DND-41 (cell line): ENCODE data around the gene FBXW8.

ENCODE experiments used
- ATAC-seq: fragments of 200-7000 bp; cut with Tn5 transposase; 3 replicates; pipeline ENCODE4 v1.9.1; 2021; ENCODE audit warnings: low read depth; ENCODE audit not compliant: insufficient read depth
- DNase-seq: peaks from one replicate; pipeline ENCODE4 v3.0.0-alpha.2; 2020
- H2AFZ ChIP-seq: 2 replicates; pipeline ENCODE4 v1.6.0; 2012; ENCODE audit warnings: low read depth, low read length
- H3K27ac ChIP-seq: 2 replicates; pipeline ENCODE4 v1.5.1; 2012; ENCODE audit warnings: low read length, inconsistent platforms
- H3K27me3 ChIP-seq: fragments of 200-600 bp; sonication (generic); 2 replicates; pipeline ENCODE4 v1.6.0; 2012; ENCODE audit warnings: low read length, mild to moderate bottlenecking, inconsistent platforms; ENCODE audit not compliant: insufficient read depth, poor library complexity
- H3K36me3 ChIP-seq: 2 replicates; pipeline ENCODE4 v1.5.1; 2012; ENCODE audit warnings: low read length, inconsistent platforms; ENCODE audit not compliant: insufficient read depth
- H3K4me1 ChIP-seq: 2 replicates; pipeline ENCODE4 v1.5.1; 2012; ENCODE audit warnings: mild to moderate bottlenecking, low read length; ENCODE audit not compliant: insufficient read depth
- H3K4me2 ChIP-seq: 2 replicates; pipeline ENCODE4 v1.6.0; 2012; ENCODE audit warnings: mild to moderate bottlenecking, moderate library complexity, low read length, inconsistent platforms; ENCODE audit not compliant: insufficient read depth
- H3K4me3 ChIP-seq, 2 experiments: fragments of 200-600 bp in 1 of 2; shearing (Covaris generic) in 1 of 2; 2 replicates each; pipeline ENCODE4 v1.5.1; 2012 to 2016; ENCODE audit warnings: inconsistent platforms in 2 of 2, low read length in 2 of 2, mild to moderate bottlenecking in 2 of 2, low read depth in 1 of 2, moderate library complexity in 1 of 2
- H3K79me2 ChIP-seq: 2 replicates; pipeline ENCODE4 v1.6.0; 2012; ENCODE audit warnings: low read length, inconsistent platforms; ENCODE audit not compliant: insufficient read depth
- H3K9ac ChIP-seq: 2 replicates; pipeline ENCODE4 v1.6.0; 2012; ENCODE audit warnings: low read depth, mild to moderate bottlenecking, inconsistent platforms, low read length, moderate library complexity
- H3K9me3 ChIP-seq: 2 replicates; pipeline ENCODE4 v1.5.1; 2012; ENCODE audit warnings: low read length, moderate library complexity, mild to moderate bottlenecking, inconsistent platforms; ENCODE audit not compliant: insufficient read depth, severe bottlenecking
- H4K20me1 ChIP-seq: 2 replicates; pipeline ENCODE4 v1.6.0; 2012; ENCODE audit warnings: low read length; ENCODE audit not compliant: insufficient read depth
- CTCF ChIP-seq: IDR thresholded peaks from 2 replicates; pipeline ENCODE4 v1.5.1; 2012; ENCODE audit warnings: borderline replicate concordance, low read length, moderate library complexity, mild to moderate bottlenecking; ENCODE audit not compliant: poor library complexity, severe bottlenecking; ENCODE audit errors: extremely low read depth
- EZH2 ChIP-seq: IDR thresholded peaks from 3 replicates; pipeline ENCODE4 v1.6.1; 2012; ENCODE audit warnings: borderline replicate concordance, low read depth, mild to moderate bottlenecking, moderate library complexity, low read length, inconsistent platforms; ENCODE audit not compliant: severe bottlenecking

Gene FBXW8

DNA sequence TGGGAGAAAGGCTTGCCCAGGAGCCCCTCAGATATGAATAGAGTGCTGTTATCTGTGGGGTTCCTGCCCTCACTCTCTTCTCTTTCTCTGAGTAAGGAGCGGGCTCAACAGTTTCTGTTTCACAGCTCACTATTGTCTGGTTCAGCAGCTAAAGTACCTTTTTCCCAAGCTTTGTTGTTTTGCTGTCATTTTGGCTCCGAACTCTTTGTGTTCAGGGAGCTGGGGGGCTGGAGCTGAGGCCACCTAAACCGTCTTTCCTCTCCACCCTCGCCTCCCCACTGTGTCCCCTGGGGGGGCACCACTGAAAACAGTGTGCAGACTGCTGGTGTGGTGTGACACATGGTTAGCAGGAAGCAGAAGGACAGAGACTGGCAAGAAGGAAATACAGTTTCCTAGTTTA, 51.4 kb downstream of the FBXW8 start:
- Histone ChIP-seq H3K9me3 (no peaks in the 10 kb centered on the region), H2AFZ (no peak overlapping the region), H3K4me2 (0 out of 2 replicates have a peak overlapping the region, but pooled peaks have one; percentile 3), H4K20me1 (0 out of 2 replicates have a peak, but pooled peaks cover 5% of the 10 kb centered on the region), H3K36me3 (peaks cover 6% of the 10 kb centered on the region; the same call in 1 of the 2 replicates), H3K4me1 (peaks cover 43% of the 10 kb centered on the region), H3K27ac (peak overlapping the region; percentile 50), H3K27me3 (no peaks in the 10 kb centered on the region), H3K79me2 (no peaks in the 10 kb centered on the region), H3K9ac (peak overlapping the region; percentile 11; the same call in 1 of the 2 replicates), H3K4me3 (no peak overlapping the region)
- TF ChIP-seq EZH2 (no peak), CTCF (no peak)
- DNase-seq (peak; percentile 25), ATAC-seq (peak; percentile 32; the same call in 1 of the 3 replicates)

DNA sequence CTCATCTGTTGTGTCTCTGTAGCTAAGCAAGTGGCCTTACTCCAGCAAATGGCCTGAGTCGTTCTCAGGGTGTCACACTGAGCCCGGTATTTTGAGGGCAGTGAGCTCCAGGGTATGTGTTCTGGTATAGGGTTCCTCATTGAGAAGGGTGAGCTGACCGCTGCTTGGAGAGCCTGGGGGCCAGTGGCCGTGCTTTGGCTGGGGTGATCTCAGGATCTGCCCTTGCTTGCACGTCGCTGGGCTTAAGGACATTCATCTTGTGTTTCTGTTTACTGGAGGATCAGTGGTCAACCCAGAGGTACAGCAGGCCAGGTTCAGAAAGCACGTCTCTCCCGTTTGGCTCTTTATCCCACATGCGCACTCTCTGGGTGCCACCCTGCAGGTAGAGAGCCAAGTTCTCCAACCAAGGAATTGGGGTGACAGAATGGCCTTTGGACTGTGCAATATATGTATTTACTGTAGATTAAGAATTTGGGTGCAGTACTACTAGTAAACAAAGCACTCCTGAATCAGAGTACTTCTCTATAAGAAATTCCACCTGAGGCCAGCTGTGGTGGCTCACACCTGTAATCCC, 52.1 kb downstream of the FBXW8 start:
- DNase-seq (no peak), ATAC-seq (no peak)
- H3K9me3 ChIP-seq, result no peaks in the 10 kb centered on the region
- H3K27me3 ChIP-seq, result no peaks in the 10 kb centered on the region
- H3K36me3 ChIP-seq, result peaks cover 8% of the 10 kb centered on the region; the same call in 1 of the 2 replicates
- peak overlapping the region; percentile 11; the same call in 1 of the 2 replicates for H3K9ac ChIP-seq
- peaks cover 43% of the 10 kb centered on the region for H3K4me1 ChIP-seq
- H4K20me1 ChIP-seq, result 0 out of 2 replicates have a peak, but pooled peaks cover 5% of the 10 kb centered on the region
- peak overlapping the region; percentile 50 for H3K27ac ChIP-seq
- TF ChIP-seq CTCF, result no peak
- no peak for TF ChIP-seq EZH2
- no peaks in the 10 kb centered on the region for H3K79me2 ChIP-seq
- no peak overlapping the region for H2AFZ ChIP-seq
- H3K4me2 ChIP-seq, result no peak overlapping the region
- no peak overlapping the region for H3K4me3 ChIP-seq

GRCh38 chr12:116964054-116965050, 53.6 kb downstream of the FBXW8 start:
- no peaks in the 10 kb centered on the region for H3K79me2 ChIP-seq
- H3K9me3 ChIP-seq, result no peaks in the 10 kb centered on the region
- peak overlapping the region; percentile 52 for H3K4me2 ChIP-seq
- H3K4me1 ChIP-seq, result peaks cover 43% of the 10 kb centered on the region
- H3K4me3 ChIP-seq, result peak overlapping the region in 1 of 2 experiments; percentile 12; a peak in 2 of 4 replicates
- peak overlapping the region; percentile 77 for H3K27ac ChIP-seq
- peak; percentile 75 for DNase-seq
- H3K27me3 ChIP-seq, result no peaks in the 10 kb centered on the region
- peaks cover 8% of the 10 kb centered on the region; the same call in 1 of the 2 replicates for H3K36me3 ChIP-seq
- 0 out of 2 replicates have a peak, but pooled peaks cover 5% of the 10 kb centered on the region for H4K20me1 ChIP-seq
- peak overlapping the region; percentile 54 for H2AFZ ChIP-seq
- TF ChIP-seq EZH2, result no peak
- TF ChIP-seq CTCF, result no peak
- peak; percentile 86 for ATAC-seq
- 0 out of 2 replicates have a peak overlapping the region, but pooled peaks have one; percentile 17 for H3K9ac ChIP-seq
